CD4-positive, alpha-beta T cell treated with Interleukin-12 subunit alpha and Interleukin-12 subunit beta, for 1 hour (primary cell): ENCODE measurements around the gene MLX.
"Not testable (repeated sequence)": the region's sequence is repeated elsewhere in the genome, so short reads cannot be mapped to it uniquely, and the experiment has no call there.

Experiments
- DNase-seq: peaks from one replicate; pipeline ENCODE4 v3.0.0-alpha.2; 2020

The MLX gene

GRCh38 chr17:42536372-42537155 is 30.3 kb upstream of the MLX start:
- peak; percentile 71 for DNase-seq

- no peak for DNase-seq
Measured at GRCh38 chr17:42537156-42537805, 29.6 kb upstream of the MLX start.

GRCh38 chr17:42537826-42538451 is 29.0 kb upstream of the MLX start:
- DNase-seq, result no peak

- DNase-seq, result no peak
Measured at GRCh38 chr17:42538482-42538881, 28.4 kb upstream of the MLX start.

GRCh38 chr17:42540558-42540957 is 26.3 kb upstream of the MLX start:
- not testable (repeated sequence) for DNase-seq

- DNase-seq, result peak; percentile 20
Measured at GRCh38 chr17:42541041-42541833, 25.7 kb upstream of the MLX start.

- DNase-seq, result no peak
Measured at GRCh38 chr17:42543190-42544079, 23.5 kb upstream of the MLX start.

- DNase-seq, result no peak
Measured at GRCh38 chr17:42544874-42545283, 22.0 kb upstream of the MLX start.

GRCh38 chr17:42545755-42546505 is 21.0 kb upstream of the MLX start:
- not testable (repeated sequence) for DNase-seq

- no peak for DNase-seq
Measured at GRCh38 chr17:42547001-42547461, 19.9 kb upstream of the MLX start.

GRCh38 chr17:42547698-42548069 is 19.2 kb upstream of the MLX start:
- no peak for DNase-seq

GRCh38 chr17:42548070-42548837 is 18.6 kb upstream of the MLX start:
- peak; percentile 81 for DNase-seq

- DNase-seq, result no peak
Measured at GRCh38 chr17:42548993-42549755, 17.7 kb upstream of the MLX start.

- not testable (repeated sequence) for DNase-seq
Measured at GRCh38 chr17:42552736-42553135, 14.2 kb upstream of the MLX start, which contains the start of gene HSD17B1. TSS of gene HSD17B1 (plus strand) at chr17:42552923. CDS start at chr17:42552934, 11 bp downstream.

- no peak for DNase-seq
Measured at GRCh38 chr17:42553161-42553818, 13.6 kb upstream of the MLX start.

GRCh38 chr17:42553866-42554249 is 13.0 kb upstream of the MLX start:
- DNase-seq, result peak; percentile 27

GRCh38 chr17:42554250-42555121 is 12.4 kb upstream of the MLX start:
- peak; percentile 82 for DNase-seq

GRCh38 chr17:42555122-42555622 is 11.7 kb upstream of the MLX start:
- DNase-seq, result no peak
